GM19025 (cell line): Measurements from ENCODE around the gene ZNF599.
"Not testable (repeated sequence)": the region's sequence is repeated elsewhere in the genome, so short reads cannot be mapped to it uniquely, and the experiment has no call there.

ENCODE experiments used
- ATAC-seq: cut with Tn5 transposase; IDR thresholded peaks from one replicate; pipeline ENCODE4 v1.9.1; 2021; ENCODE audit warnings: mild to moderate bottlenecking, low read depth, moderate library complexity; ENCODE audit not compliant: unreplicated experiment

ZNF599 gene

DNA sequence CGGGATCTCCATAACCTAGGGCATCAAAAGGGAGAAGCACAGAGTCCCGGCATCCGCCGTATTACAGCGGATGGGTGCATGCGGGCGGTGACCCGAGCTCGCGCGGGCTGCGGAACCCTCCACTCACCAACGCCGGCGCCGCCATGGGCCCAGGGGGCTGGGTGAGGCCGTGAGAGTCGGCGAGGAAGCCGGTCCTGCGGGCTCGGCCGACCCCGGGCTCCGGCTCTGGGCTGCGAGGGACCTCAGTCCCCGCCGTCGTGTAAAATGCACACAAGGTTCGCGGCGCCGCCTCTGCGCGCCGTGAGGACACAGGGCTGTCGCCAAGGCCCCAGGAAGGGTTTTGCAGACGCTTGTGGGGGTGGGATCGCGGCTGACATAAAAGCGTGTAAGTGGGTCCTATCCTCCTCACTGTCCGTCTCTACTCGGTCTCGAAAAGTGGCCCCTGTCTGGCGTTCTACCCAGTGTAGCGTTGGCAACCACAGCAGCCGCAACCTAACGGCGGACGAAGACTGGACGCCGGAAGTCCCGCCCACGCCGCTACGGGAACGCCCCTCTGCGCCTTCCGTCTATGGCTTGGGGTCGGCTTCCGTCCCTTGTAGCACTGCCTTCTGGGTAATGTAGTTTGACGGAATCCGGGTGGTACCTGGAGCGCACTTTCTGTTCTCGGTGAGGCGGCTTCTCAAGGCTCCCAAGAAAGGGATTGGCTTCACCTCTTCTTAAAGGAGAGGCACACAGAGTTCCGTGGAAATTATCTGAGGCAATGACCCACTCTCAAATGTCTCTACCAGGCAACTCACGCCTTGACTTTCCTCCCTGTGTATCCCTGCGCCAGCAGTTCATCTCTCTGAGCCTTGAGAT lies at the start of gene ZNF599:
Gene ZNF599, minus strand, starts transcription at position 519 of the 858 bp plus-strand sequence. Its CDS starts 374 bp downstream, at position 145.
- ATAC-seq = peak; percentile 92

DNA sequence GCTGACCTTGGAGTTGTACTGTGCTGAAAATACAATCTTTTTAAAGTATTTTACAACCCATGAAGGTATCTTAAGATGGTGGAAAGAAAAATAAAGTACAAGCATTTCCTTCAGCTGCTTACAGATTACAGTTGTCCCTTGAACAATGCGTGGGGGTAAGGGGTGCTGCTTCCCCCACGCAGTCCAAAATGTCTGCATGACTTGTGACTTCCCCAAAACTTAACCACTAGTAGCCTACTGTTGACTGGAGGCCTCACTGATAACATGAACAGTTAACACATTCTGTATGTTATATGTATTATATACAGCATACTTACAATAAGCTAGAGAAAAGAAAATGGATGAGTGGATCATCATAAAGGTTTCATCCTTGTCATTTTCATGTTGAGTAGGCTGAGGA lies 45.3 kb upstream of the ZNF599 start:
- ATAC-seq = no peak

DNA sequence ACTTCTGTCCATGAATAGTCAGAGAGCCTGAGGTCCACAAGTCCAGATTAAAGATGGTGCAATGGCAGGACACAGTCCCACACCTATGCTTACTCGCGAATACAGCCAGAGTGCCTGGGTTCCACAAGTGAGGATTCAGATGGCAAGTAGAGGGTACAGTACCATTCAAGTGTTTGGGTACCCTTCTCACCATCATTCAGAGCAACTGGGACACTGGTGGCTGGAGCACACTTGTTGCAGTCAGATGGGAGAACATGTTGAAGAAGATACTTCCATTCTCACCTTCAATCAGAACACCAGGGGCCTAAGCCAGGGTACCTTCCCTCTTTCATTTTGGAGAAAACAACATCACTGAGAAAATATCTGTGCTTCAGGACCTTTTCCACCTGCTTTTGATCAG lies 43.7 kb upstream of the ZNF599 start:
- no peak for ATAC-seq

DNA sequence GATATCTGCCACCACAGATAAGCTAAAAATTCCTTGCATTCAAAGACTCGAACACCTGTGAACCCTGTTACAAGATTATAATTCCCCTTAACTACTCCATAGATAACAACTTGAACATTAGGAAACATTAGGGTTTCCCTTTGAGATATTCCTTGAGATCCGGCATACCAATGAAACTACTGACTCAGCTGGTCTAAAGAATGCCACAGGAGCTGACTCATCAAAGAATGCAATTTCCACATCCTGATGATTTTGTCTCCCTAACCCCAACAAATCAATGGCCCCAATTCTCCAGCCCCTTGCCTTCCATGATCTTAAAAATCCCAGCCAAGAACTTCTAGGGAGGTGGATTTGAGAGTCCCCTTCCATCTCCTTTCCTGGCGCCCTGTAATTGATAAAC lies 35.6 kb upstream of the ZNF599 start:
- no peak for ATAC-seq

GRCh38 chr19:34806976-34807860 lies 34.2 kb upstream of the ZNF599 start:
- ATAC-seq = no peak

- no peak for ATAC-seq
Measured at GRCh38 chr19:34804115-34804514, 31.1 kb upstream of the ZNF599 start.

- ATAC-seq = not testable (repeated sequence)
Measured at GRCh38 chr19:34796953-34797352, 23.9 kb upstream of the ZNF599 start.

- no peak for ATAC-seq
Measured at GRCh38 chr19:34794066-34794960, 21.3 kb upstream of the ZNF599 start.

- no peak for ATAC-seq
Measured at GRCh38 chr19:34793565-34793964, 20.6 kb upstream of the ZNF599 start.

DNA sequence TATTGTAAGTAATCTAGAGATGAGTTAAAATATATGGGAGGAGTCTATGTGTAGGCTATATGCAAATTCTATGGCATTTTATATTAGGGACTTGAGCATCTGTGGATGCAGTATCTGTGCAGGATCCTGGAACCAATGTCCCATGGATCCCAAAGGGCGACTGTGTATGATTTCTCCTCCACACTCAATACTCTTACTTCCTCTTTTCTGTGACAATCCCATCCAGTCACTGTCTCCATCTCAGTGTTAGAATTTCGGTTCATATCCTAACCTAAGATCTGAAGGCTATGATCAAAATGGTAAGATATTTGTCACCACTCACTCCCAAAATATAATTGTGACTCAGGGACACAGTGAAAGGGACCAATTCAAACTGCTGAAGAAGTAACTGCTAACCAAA lies 15.1 kb upstream of the ZNF599 start:
- ATAC-seq = no peak

GRCh38 chr19:34787059-34787824 lies 14.2 kb upstream of the ZNF599 start:
- ATAC-seq = no peak

- ATAC-seq = no peak
Measured at GRCh38 chr19:34786236-34786635, 13.2 kb upstream of the ZNF599 start.

- ATAC-seq = no peak
Measured at GRCh38 chr19:34779652-34780051, 6.6 kb upstream of the ZNF599 start.

DNA sequence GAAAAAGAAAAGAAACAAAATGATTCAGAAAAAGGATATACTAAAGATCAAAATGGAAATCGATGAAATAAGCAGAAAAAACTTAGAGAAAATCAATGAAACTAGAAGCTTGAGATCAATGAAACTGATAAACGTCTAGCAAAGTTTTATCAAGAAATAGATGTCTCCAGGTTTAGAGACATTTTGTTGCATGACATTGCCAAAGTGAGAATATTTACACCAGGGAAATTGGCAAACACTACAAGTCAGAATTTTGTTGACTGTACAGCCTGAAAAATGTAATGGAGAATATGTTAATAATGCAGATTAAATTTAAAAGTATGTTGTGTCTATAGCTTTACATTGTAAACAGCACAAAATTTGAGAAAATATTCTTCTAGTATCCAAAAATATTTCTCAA lies 5.3 kb upstream of the ZNF599 start:
- ATAC-seq = no peak

- no peak for ATAC-seq
Measured at GRCh38 chr19:34774857-34775256, 1.8 kb upstream of the ZNF599 start.

DNA sequence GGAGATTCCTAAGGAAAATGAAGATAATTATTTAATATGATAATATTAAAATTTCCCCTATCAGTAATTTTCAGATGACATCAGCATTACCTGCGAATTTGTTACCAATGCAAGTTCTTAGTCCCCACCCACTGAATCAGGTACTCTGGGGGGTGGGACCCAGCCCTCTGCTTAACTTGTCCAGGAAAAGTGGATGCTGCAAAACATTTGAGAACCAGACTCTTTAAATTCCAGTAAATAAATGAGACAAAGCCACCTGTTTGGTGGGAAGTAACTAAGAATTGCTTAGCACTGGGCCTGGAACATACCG lies 495 bp upstream of the ZNF599 start:
- no peak for ATAC-seq

DNA sequence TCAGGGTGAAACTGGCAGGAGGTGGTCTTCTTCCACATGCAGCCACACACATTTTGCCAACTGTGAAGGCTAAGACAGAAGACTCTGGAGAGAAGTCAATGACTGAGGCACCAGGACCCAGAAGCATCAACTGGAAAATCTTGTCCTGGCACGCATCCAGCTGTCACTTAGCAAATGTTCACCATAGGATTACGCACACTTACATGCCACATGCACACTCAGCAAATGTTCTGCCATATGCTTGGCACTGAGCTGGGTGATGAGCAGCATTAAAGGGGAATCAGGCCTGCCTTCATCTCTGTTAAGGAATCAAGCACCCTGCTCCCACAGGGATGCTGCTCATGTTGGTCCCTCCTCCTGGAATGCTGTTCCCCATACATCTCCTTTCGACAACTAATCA lies 5.1 kb downstream of the ZNF599 start:
- ATAC-seq = no peak

DNA sequence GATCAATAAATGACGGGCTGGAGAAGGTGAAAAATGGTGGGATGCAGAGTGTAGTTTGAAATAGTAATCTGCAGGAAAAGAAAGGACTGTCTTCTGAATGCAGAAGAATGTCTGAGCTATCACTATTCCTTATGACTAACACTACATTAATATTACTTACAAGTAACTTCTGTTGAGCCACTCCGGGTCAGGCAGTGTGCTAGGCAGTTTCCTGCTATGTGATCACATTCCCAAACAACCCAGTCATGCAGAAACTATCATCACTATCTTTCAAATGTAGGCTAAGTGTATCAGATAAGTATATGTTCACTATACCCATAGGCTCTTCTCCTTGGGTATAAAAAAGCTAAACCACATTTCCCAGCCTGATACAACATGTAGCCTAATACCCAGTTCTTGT lies 6.6 kb downstream of the ZNF599 start:
- no peak for ATAC-seq

DNA sequence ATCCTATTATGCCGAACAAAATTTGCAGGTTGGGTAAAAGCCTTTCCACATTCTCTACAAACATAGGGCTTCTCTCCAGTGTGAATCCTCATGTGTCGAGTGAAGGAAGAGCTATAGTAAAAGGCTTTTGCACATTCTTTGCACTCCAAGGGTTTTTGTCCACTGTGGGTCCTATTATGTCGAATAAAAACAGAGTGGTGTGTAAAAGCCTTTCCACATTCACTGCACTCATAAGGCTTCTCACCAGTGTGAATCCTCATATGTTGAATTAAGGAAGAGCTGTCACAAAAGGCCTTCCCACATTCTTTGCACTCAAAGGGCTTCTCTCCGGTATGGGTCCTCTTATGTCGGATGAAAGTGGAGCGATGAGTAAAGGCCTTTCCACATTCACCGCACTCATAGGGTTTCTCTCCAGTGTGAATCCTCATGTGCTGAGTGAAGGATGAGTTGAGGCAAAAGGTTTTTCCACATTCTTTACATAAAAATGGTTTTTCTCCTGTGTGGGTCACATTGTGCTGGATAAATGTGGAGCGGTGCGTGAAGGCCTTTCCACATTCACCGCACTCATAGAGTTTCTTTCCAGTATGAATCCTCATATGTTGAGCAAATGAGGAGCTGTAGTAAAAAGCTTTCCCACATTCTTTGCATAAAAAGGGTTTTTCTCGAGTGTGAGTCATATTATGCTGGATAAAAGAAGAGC lies 13.6 kb downstream of the ZNF599 start:
- no peak for ATAC-seq
